Breast epithelium (tissue), 4 donors: Measurements from ENCODE around the gene LRP1. TPM values are rescaled to one million over a fixed set of nuclear protein-coding genes. Genes with fewer than 3 reads are reported as not detected.

Experiments used
- DNase-seq, 2 donors: peaks; one replicate each; pipeline ENCODE4 v3.0.0-alpha.2; 2019; ENCODE audit warnings: low spot score in 2 of 2
- H3K27ac ChIP-seq, 2 donors: fragments of 200-600 bp; sonication (generic) in 1 of 2; one replicate each; pipeline ENCODE4 v1.5.1; 2016 to 2019; ENCODE audit warnings: mild to moderate bottlenecking in 1 of 2
- H3K27me3 ChIP-seq, 2 donors: fragments of 200-600 bp; sonication (generic) in 1 of 2; one replicate each; pipeline versions ENCODE4 v1.5.1 to v1.6.0; 2017 to 2019; ENCODE audit warnings: control low read depth in 1 of 2, mild to moderate bottlenecking in 1 of 2
- H3K36me3 ChIP-seq: fragments of 200-600 bp; one replicate; pipeline ENCODE4 v1.5.1; 2019
- H3K4me1 ChIP-seq, 2 donors: fragments of 200-600 bp; sonication (generic); one replicate each; pipeline ENCODE4 v1.5.1; 2016 to 2019; ENCODE audit warnings: control low read depth in 1 of 2
- H3K4me3 ChIP-seq, 3 donors: fragments of 200-600 bp; sonication (generic); 1 replicate in 2 of 3; 2 replicates in 1 of 3; pipeline ENCODE4 v1.5.1; 2016 to 2019; ENCODE audit warnings: mild to moderate bottlenecking in 3 of 3, moderate library complexity in 2 of 3
- H3K9me3 ChIP-seq, 2 donors: fragments of 200-600 bp; sonication (generic) in 1 of 2; one replicate each; pipeline ENCODE4 v1.5.1; 2016 to 2019; ENCODE audit warnings: control low read depth in 1 of 2
- POLR2A ChIP-seq: fragments of 450-650 bp; IDR thresholded peaks from one replicate; pipeline ENCODE4 v1.6.1; 2016; ENCODE audit warnings: antibody characterized with exemption, mild to moderate bottlenecking, moderate library complexity
- POLR2AphosphoS5 ChIP-seq, 3 donors: sonication (generic); formaldehyde crosslinking; IDR thresholded peaks; one replicate each; pipeline ENCODE4 v1.6.1; 2017; ENCODE audit warnings: antibody characterized with exemption in 3 of 3
- intact Hi-C: fragments of 100-400 bp; cut with DNase I; formaldehyde crosslinking; loops from one replicate; pipeline ENCODE4 v1.15.1; 2023; ENCODE audit warnings: low total_unique reads
- total RNA-seq, 3 donors: library from RNA; depleted of rRNA; stranded (reverse); fragments of >200 nt; gene quantifications; one replicate each; pipeline ENCODE4 v1.1.0, GENCODE V29; 2016
- TF ChIP-seq, protein P1 (sequence below), 3 donors: fragments of 450-650 bp; IDR thresholded peaks; one replicate each; pipeline ENCODE4 v1.5.1; 2016 to 2017; ENCODE audit warnings: antibody characterized with exemption in 3 of 3, mild to moderate bottlenecking in 3 of 3, moderate library complexity in 3 of 3

LRP1 gene
- total RNA-seq, 3 donors from 2014 or later: 102 to 894 (median 240) TPM

DNA sequence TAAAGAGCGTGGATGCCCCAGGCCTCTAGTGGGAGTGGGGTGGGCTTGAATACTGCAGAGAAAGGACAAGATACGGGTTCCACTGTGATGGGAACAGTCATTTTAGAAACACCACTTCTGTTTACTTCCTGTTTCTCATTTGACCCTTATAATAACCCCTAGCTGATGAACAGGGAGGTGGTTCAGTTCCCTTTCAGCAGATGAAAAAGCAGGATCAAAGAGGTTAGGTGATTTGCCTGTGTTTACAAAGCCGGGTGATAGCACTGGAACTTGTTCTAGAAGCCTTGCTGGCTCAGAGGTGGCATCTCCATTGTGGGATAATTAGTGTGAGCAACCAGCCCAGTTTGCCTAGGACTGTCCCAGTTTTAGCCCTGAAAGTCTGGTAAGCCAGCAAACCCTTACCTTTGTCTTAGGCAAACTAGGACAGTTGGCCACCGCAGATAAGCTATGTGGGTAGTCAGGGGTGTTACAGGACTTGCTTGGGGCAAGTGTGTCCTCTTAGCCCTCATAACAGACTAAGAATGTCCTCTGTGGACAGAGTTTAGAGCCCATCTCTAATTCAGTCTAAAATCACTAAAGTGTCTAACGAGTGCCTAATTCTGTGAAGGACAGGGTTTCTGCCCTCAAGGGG is 26.6 kb downstream of the LRP1 start:
- H3K9me3 ChIP-seq: no peaks in the 10 kb centered on the region
- no peaks in the 10 kb centered on the region for H3K27me3 ChIP-seq
- no peak overlapping the region for H3K4me3 ChIP-seq
- TF ChIP-seq POLR2AphosphoS5 (IDR thresholded peaks at IDR 0.05) (no peak), POLR2A (no peak)
- TF ChIP-seq, protein P1, sequence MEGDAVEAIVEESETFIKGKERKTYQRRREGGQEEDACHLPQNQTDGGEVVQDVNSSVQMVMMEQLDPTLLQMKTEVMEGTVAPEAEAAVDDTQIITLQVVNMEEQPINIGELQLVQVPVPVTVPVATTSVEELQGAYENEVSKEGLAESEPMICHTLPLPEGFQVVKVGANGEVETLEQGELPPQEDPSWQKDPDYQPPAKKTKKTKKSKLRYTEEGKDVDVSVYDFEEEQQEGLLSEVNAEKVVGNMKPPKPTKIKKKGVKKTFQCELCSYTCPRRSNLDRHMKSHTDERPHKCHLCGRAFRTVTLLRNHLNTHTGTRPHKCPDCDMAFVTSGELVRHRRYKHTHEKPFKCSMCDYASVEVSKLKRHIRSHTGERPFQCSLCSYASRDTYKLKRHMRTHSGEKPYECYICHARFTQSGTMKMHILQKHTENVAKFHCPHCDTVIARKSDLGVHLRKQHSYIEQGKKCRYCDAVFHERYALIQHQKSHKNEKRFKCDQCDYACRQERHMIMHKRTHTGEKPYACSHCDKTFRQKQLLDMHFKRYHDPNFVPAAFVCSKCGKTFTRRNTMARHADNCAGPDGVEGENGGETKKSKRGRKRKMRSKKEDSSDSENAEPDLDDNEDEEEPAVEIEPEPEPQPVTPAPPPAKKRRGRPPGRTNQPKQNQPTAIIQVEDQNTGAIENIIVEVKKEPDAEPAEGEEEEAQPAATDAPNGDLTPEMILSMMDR (IDR thresholded peaks at IDR 0.05): no peak
- no peak for DNase-seq
- no peaks in the 10 kb centered on the region for H3K36me3 ChIP-seq
- peaks cover 13 to 15% of the 10 kb centered on the region in 2 donors for H3K4me1 ChIP-seq
- intact Hi-C loops: no loop called here
- peak overlapping the region; percentile 17 to 69 for H3K27ac ChIP-seq

DNA sequence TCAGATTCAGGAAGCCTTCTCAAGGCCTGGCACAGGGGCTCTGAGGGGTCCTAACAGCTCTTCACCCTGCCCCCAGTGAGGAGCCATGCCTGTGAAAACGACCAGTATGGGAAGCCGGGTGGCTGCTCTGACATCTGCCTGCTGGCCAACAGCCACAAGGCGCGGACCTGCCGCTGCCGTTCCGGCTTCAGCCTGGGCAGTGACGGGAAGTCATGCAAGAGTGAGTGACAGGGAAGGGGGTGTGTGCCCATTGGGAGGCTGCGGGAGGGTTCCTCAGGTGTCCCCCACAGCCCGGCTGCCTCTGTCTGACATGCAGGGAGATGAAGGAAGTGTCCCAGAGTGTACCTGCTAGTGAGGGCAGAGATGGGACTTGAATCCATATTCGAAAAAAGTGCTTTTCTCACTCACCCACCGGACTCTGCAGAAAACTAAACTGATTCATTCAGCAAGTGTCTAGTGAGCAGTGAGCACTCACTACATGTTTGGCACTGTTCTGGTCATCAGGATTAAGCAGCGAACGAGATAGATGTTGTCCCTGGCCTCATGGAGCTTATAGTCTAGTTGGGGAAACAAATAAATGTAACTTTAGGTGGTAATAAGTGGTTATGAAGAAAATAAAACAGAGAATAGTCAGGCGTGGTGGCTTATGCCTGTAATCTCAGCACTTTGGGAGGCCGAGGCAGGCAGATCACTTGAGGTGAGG is 28.6 kb downstream of the LRP1 start:
- Histone ChIP-seq H3K4me3 (no peak overlapping the region), H3K27me3 (no peaks in the 10 kb centered on the region), H3K9me3 (no peaks in the 10 kb centered on the region), H3K4me1 (peaks cover 6 to 7% of the 10 kb centered on the region in 2 donors), H3K36me3 (peaks cover 4% of the 10 kb centered on the region), H3K27ac (peak overlapping the region in 1 of 2 donors; percentile 63)
- TF ChIP-seq POLR2A: no peak
- TF ChIP-seq, protein P1 (IDR thresholded peaks at IDR 0.05): no peak
- no peak for TF ChIP-seq POLR2AphosphoS5 (IDR thresholded peaks at IDR 0.05)
- no peak for DNase-seq
- intact Hi-C loops: no loop called here

DNA sequence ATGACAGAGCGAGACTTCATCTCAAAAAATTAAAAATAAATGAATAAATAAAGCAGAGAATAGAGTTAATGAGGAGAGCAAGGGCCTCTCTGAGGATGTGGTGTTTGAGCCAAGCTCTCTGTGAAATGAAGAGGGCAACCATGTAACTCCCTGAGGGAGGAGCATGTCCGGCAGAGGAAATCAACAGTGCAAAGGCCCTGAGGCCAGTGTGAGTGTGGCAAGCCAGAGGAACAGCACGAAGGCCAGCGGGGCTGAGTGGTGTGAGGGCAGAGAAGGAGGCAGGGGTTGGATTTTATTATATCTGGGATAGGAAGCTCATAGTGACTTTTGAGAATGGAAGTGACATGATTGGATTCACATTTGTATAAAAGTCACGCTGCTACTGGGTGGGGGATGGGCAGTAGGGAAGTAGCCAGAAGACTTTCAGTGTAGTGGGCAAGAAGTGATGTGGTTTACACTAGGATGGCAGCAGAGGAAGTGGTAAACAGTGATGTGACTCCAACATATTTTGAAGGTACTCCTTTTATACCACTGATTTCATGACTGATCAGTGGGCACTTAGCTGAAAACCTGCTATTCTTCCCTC is 29.4 kb downstream of the LRP1 start:
- intact Hi-C loops: no loop called here
- H3K36me3 ChIP-seq: peaks cover 4% of the 10 kb centered on the region
- H3K4me3 ChIP-seq: no peak overlapping the region
- no peak for DNase-seq
- H3K27ac ChIP-seq: peak overlapping the region in 1 of 2 donors; percentile 72
- TF ChIP-seq POLR2A: no peak
- TF ChIP-seq, protein P1 (IDR thresholded peaks at IDR 0.05): no peak
- no peak for TF ChIP-seq POLR2AphosphoS5 (IDR thresholded peaks at IDR 0.05)
- no peaks in the 10 kb centered on the region for H3K27me3 ChIP-seq
- H3K9me3 ChIP-seq: no peaks in the 10 kb centered on the region
- peaks cover 0 to 3% of the 10 kb centered on the region in 2 donors for H3K4me1 ChIP-seq

DNA sequence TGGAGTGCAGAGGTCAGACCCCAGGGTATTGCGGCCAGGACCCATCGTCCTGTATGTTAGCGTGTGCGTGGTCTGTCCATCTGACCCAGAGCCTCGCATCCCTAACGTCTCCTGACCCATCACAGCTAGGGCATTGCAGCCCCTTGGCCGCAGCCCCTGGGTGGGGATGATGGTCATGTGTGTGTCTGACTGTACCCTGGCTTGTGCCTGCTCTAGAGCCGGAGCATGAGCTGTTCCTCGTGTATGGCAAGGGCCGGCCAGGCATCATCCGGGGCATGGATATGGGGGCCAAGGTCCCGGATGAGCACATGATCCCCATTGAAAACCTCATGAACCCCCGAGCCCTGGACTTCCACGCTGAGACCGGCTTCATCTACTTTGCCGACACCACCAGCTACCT is 29.9 kb downstream of the LRP1 start:
- H3K27me3 ChIP-seq: no peaks in the 10 kb centered on the region

More for the DNA sequence above, 29.9 kb downstream of the LRP1 start:
- intact Hi-C loops: no loop called here
- TF ChIP-seq, protein P1 (IDR thresholded peaks at IDR 0.05): no peak
- no peak for TF ChIP-seq POLR2A
- no peak for TF ChIP-seq POLR2AphosphoS5 (IDR thresholded peaks at IDR 0.05)
- H3K36me3 ChIP-seq: peaks cover 4% of the 10 kb centered on the region
- no peaks in the 10 kb centered on the region for H3K4me1 ChIP-seq
- no peaks in the 10 kb centered on the region for H3K9me3 ChIP-seq
- DNase-seq: no peak
- H3K4me3 ChIP-seq: no peak overlapping the region
- H3K27ac ChIP-seq: peak overlapping the region in 1 of 2 donors; percentile 72
